ENCODE data around the gene RSPH9.
"Not testable (repeated sequence)": the region's sequence is repeated elsewhere in the genome, so short reads cannot be mapped to it uniquely, and the experiment has no call there.

Gene RSPH9

GRCh38 chr6:43683708-43684455 is 39.0 kb downstream of the RSPH9 start:
- no peak for DNase-seq (ENCODE audit: low read depth in 3 of 3)

- DNase-seq (ENCODE audit: low read depth in 3 of 3): no peak
Measured at GRCh38 chr6:43687079-43687436, 42.2 kb downstream of the RSPH9 start.

GRCh38 chr6:43687437-43688347 is 42.9 kb downstream of the RSPH9 start, which contains the start of gene MRPS18A:
Gene MRPS18A, minus strand, starts transcription at chr6:43687791. Its CDS starts 12 bp downstream, at chr6:43687779.
- DNase-seq (ENCODE audit: low read depth in 3 of 3): peak; percentile 64 to 82 (median 65)

GRCh38 chr6:43689421-43689820 is 44.6 kb downstream of the RSPH9 start:
- no peak for DNase-seq (ENCODE audit: low read depth in 3 of 3)

GRCh38 chr6:43695215-43695966 is 50.6 kb downstream of the RSPH9 start:
- DNase-seq (ENCODE audit: low read depth in 3 of 3): no peak

GRCh38 chr6:43695967-43696291 is 51.1 kb downstream of the RSPH9 start:
- DNase-seq (ENCODE audit: low read depth in 3 of 3): no peak

GRCh38 chr6:43697421-43697820 is 52.6 kb downstream of the RSPH9 start:
- DNase-seq (ENCODE audit: low read depth in 3 of 3): no peak

GRCh38 chr6:43698584-43699349 is 53.9 kb downstream of the RSPH9 start:
- no peak for DNase-seq (ENCODE audit: low read depth in 3 of 3)

GRCh38 chr6:43699564-43700186 is 54.8 kb downstream of the RSPH9 start:
- DNase-seq (ENCODE audit: low read depth in 3 of 3): no peak

GRCh38 chr6:43700939-43701560 is 56.2 kb downstream of the RSPH9 start:
- not testable (repeated sequence) for DNase-seq (ENCODE audit: low read depth in 3 of 3)

- DNase-seq (ENCODE audit: low read depth in 3 of 3): no peak
Measured at GRCh38 chr6:43702171-43702533, 57.3 kb downstream of the RSPH9 start.

GRCh38 chr6:43702534-43703440 is 58.0 kb downstream of the RSPH9 start:
- peak in 1 of 3 experiments; percentile 23 for DNase-seq (ENCODE audit: low read depth in 3 of 3)

GRCh38 chr6:43703512-43704429 is 58.9 kb downstream of the RSPH9 start:
- no peak for DNase-seq (ENCODE audit: low read depth in 3 of 3)

- DNase-seq (ENCODE audit: low read depth in 3 of 3): no peak
Measured at GRCh38 chr6:43705996-43706395, 61.2 kb downstream of the RSPH9 start.

GRCh38 chr6:43706788-43707187 is 62.0 kb downstream of the RSPH9 start:
- no peak for DNase-seq (ENCODE audit: low read depth in 3 of 3)

GRCh38 chr6:43707269-43707668 is 62.4 kb downstream of the RSPH9 start:
- DNase-seq (ENCODE audit: low read depth in 3 of 3): no peak

GRCh38 chr6:43707767-43708166 is 62.9 kb downstream of the RSPH9 start:
- no peak for DNase-seq (ENCODE audit: low read depth in 3 of 3)

GRCh38 chr6:43708860-43709653 is 64.2 kb downstream of the RSPH9 start:
- DNase-seq (ENCODE audit: low read depth in 3 of 3): no peak
